Progenitor cell of endocrine pancreas (in vitro differentiated cells): Measurements from ENCODE around the gene LRRC15. TPM values are rescaled to one million over a fixed set of nuclear protein-coding genes. Genes with fewer than 3 reads are reported as not detected.

Experiments used
- DNase-seq: peaks from one replicate; pipeline ENCODE4 v3.0.0; 2021; ENCODE audit warnings: low spot score; ENCODE audit not compliant: unreplicated experiment
- H3K27ac Mint-ChIP-seq: 2 replicates; pipeline ENCODE4 v1.8.0; 2021; ENCODE audit warnings: mild to moderate bottlenecking, moderate library complexity, mixed read lengths
- H3K27me3 Mint-ChIP-seq: 2 replicates; pipeline ENCODE4 v1.8.0; 2021; ENCODE audit warnings: mixed read lengths
- H3K36me3 Mint-ChIP-seq: 2 replicates; pipeline ENCODE4 v1.8.0; 2022; ENCODE audit warnings: mixed read lengths; ENCODE audit not compliant: insufficient read depth
- H3K4me1 Mint-ChIP-seq: 2 replicates; pipeline ENCODE4 v1.8.0; 2021; ENCODE audit warnings: low read depth, mixed read lengths
- H3K4me3 Mint-ChIP-seq: 2 replicates; pipeline ENCODE4 v1.8.0; 2021; ENCODE audit warnings: low read depth, mild to moderate bottlenecking, moderate library complexity, mixed read lengths
- H3K9me3 Mint-ChIP-seq: 2 replicates; pipeline ENCODE4 v1.8.0; 2021; ENCODE audit warnings: low read depth, mixed read lengths
- CTCF ChIP-seq: fragments of 200-600 bp; sonication (generic); IDR thresholded peaks from one replicate; pipeline ENCODE4 v1.5.0; 2021; ENCODE audit warnings: antibody characterized with exemption, mild to moderate bottlenecking; ENCODE audit not compliant: unreplicated experiment
- total RNA-seq: library from RNA; stranded (reverse); gene quantifications from 2 replicates; pipeline ENCODE4 v1.2.1, GENCODE V29; 2021

The LRRC15 gene
- total RNA-seq, 1 donor from 2014 or later = not detected

GRCh38 chr3:194305356-194306108 lies 64.0 kb downstream of the LRRC15 start:
- no peak for DNase-seq
- Mint-ChIP-seq H3K9me3 (no peaks in the 10 kb centered on the region), H3K27me3 (peaks cover 4% of the 10 kb centered on the region), H3K27ac (no peak overlapping the region), H3K4me3 (no peak overlapping the region), H3K4me1 (peaks cover 12% of the 10 kb centered on the region), H3K36me3 (no peaks in the 10 kb centered on the region)
- TF ChIP-seq CTCF = no peak

Other genes starting within 250 kb of the LRRC15 start
- gene HES1, start 233.6 kb downstream of the LRRC15 start, total RNA-seq = 129 and 142 TPM in 2 replicates
- not detected in 2 replicates for gene CPN2, start 18.4 kb downstream of the LRRC15 start, total RNA-seq
- gene GP5, start 29.5 kb upstream of the LRRC15 start, total RNA-seq = 0.18 and 0.24 TPM in 2 replicates
- 124 and 135 TPM in 2 replicates for gene ATP13A3, start 117.3 kb upstream of the LRRC15 start, total RNA-seq